ENCODE results near the gene PLCH2.

GRCh38 chr1:2541619-2542245 is 65.6 kb downstream of the PLCH2 start:
- TF ChIP-seq GATA2 (IDR thresholded peaks at IDR 0.05; ENCODE audit: low read depth, low read length) (no peak), GATA3 (IDR thresholded peaks at IDR 0.05; ENCODE audit: low read depth, low read length) (no peak)

Measured in SH-SY5Y (cell line).